PFSK-1 (cell line): Measurements from ENCODE around the gene SESTD1.

Source experiments
- FOXP2 ChIP-seq: optimal IDR thresholded peaks from 2 replicates; pipeline ENCODE3; 2011; ENCODE audit warnings: borderline replicate concordance, control low read depth, inconsistent platforms; ENCODE audit not compliant: insufficient read depth; ENCODE audit errors: extremely low read length, extremely low read depth
- POLR2AphosphoS5 ChIP-seq: IDR thresholded peaks from 2 replicates; pipeline ENCODE4 v1.6.1; 2012; ENCODE audit warnings: low read depth, mild to moderate bottlenecking, control low read depth, low read length, moderate library complexity
- SIN3A ChIP-seq: IDR thresholded peaks from 2 replicates; pipeline ENCODE4 v1.6.1; 2012; ENCODE audit warnings: mild to moderate bottlenecking, low read length, moderate library complexity, borderline replicate concordance; ENCODE audit not compliant: insufficient read depth
- TAF1 ChIP-seq: IDR thresholded peaks from 2 replicates; pipeline ENCODE4 v1.6.1; 2012; ENCODE audit warnings: low read length, control low read depth, borderline replicate concordance; ENCODE audit not compliant: insufficient read depth
- TF ChIP-seq, protein P1 (sequence below), 2 experiments: IDR thresholded peaks; 2 replicates each; pipeline versions ENCODE4 v1.6.1 to v1.8.0; 2011 to 2012; ENCODE audit warnings: low read depth in 2 of 2, low read length in 2 of 2, control low read depth in 1 of 2, inconsistent platforms in 1 of 2, mild to moderate bottlenecking in 1 of 2, moderate library complexity in 1 of 2; ENCODE audit not compliant: insufficient read depth in 1 of 2

SESTD1 gene

DNA sequence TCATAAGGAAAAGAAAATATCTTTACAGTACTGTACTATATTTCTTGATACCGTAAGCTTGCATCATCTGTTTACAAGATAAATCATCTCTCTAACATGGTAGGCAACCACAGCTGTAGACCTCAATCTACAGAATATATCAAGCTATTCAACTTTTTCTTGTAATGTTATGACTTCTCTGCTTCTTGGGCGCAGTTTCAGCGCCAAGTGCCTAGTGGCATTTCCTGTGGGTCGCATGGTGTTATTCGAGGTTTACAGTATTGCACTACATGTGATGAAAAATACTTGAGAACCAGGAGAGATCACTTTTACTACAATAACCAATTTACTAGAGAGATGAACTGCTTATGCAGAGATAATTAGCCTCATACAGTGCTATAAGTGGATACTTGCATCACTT lies 34.0 kb upstream of the SESTD1 start:
- TF ChIP-seq FOXP2 = no peak
- TF ChIP-seq POLR2AphosphoS5 = no peak
- no peak for TF ChIP-seq TAF1
- TF ChIP-seq SIN3A = no peak
- TF ChIP-seq, protein P1, sequence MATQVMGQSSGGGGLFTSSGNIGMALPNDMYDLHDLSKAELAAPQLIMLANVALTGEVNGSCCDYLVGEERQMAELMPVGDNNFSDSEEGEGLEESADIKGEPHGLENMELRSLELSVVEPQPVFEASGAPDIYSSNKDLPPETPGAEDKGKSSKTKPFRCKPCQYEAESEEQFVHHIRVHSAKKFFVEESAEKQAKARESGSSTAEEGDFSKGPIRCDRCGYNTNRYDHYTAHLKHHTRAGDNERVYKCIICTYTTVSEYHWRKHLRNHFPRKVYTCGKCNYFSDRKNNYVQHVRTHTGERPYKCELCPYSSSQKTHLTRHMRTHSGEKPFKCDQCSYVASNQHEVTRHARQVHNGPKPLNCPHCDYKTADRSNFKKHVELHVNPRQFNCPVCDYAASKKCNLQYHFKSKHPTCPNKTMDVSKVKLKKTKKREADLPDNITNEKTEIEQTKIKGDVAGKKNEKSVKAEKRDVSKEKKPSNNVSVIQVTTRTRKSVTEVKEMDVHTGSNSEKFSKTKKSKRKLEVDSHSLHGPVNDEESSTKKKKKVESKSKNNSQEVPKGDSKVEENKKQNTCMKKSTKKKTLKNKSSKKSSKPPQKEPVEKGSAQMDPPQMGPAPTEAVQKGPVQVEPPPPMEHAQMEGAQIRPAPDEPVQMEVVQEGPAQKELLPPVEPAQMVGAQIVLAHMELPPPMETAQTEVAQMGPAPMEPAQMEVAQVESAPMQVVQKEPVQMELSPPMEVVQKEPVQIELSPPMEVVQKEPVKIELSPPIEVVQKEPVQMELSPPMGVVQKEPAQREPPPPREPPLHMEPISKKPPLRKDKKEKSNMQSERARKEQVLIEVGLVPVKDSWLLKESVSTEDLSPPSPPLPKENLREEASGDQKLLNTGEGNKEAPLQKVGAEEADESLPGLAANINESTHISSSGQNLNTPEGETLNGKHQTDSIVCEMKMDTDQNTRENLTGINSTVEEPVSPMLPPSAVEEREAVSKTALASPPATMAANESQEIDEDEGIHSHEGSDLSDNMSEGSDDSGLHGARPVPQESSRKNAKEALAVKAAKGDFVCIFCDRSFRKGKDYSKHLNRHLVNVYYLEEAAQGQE (IDR thresholded peaks at IDR 0.05; ENCODE audit: insufficient read depth in 1 of 2, low read depth in 2 of 2, low read length in 2 of 2) = no peak

DNA sequence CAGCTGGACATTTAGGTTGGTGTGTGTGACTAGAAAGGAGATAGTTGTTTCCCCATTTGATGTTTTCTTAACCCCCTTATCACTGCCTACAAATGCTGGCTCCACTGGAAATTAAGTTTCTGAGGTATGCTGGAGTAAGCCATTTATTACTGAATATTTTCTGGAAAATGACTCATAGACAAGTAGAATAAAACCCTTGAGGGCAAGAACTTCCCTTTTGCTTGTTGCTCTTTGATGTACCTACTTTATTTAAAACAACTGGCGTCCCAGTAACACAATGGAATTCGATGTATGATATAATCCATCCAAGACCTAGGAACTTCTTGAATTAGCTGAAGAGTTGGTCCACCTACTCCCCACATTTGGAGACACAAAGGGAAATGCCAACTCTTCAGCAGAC lies 33.3 kb upstream of the SESTD1 start:
- no peak for TF ChIP-seq TAF1
- no peak for TF ChIP-seq FOXP2
- TF ChIP-seq, protein P1 (IDR thresholded peaks at IDR 0.05; ENCODE audit: insufficient read depth in 1 of 2, low read depth in 2 of 2, low read length in 2 of 2) = no peak
- no peak for TF ChIP-seq SIN3A
- no peak for TF ChIP-seq POLR2AphosphoS5

GRCh38 chr2:179290329-179290728 lies 25.7 kb upstream of the SESTD1 start:
- TF ChIP-seq, protein P1 (IDR thresholded peaks at IDR 0.05; ENCODE audit: insufficient read depth in 1 of 2, low read depth in 2 of 2, low read length in 2 of 2) = no peak
- TF ChIP-seq FOXP2 (no peak), POLR2AphosphoS5 (no peak), SIN3A (no peak), TAF1 (no peak)

DNA sequence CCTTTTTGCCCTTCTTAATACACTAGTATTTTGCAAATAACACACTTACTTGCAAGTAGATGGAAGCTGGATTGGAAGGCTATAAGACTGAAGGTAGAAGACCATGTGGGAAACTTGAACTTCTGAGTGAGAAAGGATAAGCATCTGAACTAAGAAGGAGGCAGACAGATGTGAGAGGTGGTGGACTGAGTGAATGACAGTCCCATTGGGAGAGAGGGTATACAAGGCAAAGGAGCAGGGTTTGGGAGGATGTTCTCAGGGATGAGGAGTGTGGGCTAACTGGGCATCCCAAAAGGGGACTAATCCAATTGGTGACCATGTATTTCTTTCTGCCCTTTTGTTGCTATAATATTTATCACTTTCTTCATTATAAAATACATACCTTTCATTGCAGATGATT lies 20.4 kb upstream of the SESTD1 start:
- TF ChIP-seq, protein P1 (IDR thresholded peaks at IDR 0.05; ENCODE audit: insufficient read depth in 1 of 2, low read depth in 2 of 2, low read length in 2 of 2) = no peak
- no peak for TF ChIP-seq POLR2AphosphoS5
- TF ChIP-seq TAF1 = no peak
- TF ChIP-seq SIN3A = no peak
- no peak for TF ChIP-seq FOXP2

- TF ChIP-seq, protein P1 (IDR thresholded peaks at IDR 0.05; ENCODE audit: insufficient read depth in 1 of 2, low read depth in 2 of 2, low read length in 2 of 2) = no peak
- TF ChIP-seq SIN3A (no peak), FOXP2 (no peak), POLR2AphosphoS5 (no peak), TAF1 (no peak)
Observed at GRCh38 chr2:179277429-179278196, 13.0 kb upstream of the SESTD1 start.
